GM06990 (cell line): ENCODE data around the gene ELOF1.
"Not testable (repeated sequence)": the region's sequence is repeated elsewhere in the genome, so short reads cannot be mapped to it uniquely, and the experiment has no call there.

Experiments
- DNase-seq: peaks from one replicate; pipeline ENCODE4 v3.0.0-alpha.2; 2011; ENCODE audit not compliant: insufficient read length; ENCODE audit errors: extremely low read depth
- H3K27me3 ChIP-seq: replicated peaks from 2 replicates; pipeline ENCODE4 v1.6.0; 2011; ENCODE audit warnings: low read length; ENCODE audit not compliant: control insufficient read depth, insufficient read depth
- H3K36me3 ChIP-seq: 2 replicates; pipeline ENCODE4 v1.5.1; 2011; ENCODE audit warnings: low read length; ENCODE audit not compliant: control insufficient read depth, insufficient read depth
- H3K4me3 ChIP-seq: replicated peaks from 2 replicates; pipeline ENCODE4 v1.5.1; 2011; ENCODE audit warnings: low read depth, mild to moderate bottlenecking, control low read depth, low read length
- CTCF ChIP-seq: IDR thresholded peaks from 2 replicates; pipeline ENCODE4 v1.5.1; 2011; ENCODE audit warnings: low read length, control low read depth, mild to moderate bottlenecking, inconsistent platforms; ENCODE audit not compliant: insufficient read depth, poor library complexity, severe bottlenecking

Gene ELOF1

GRCh38 chr19:11576227-11576626 lies 17.2 kb upstream of the ELOF1 start:
- no peak for DNase-seq
- TF ChIP-seq CTCF: no peak
- Histone ChIP-seq H3K36me3 (no peaks in the 10 kb centered on the region), H3K27me3 (no peaks in the 10 kb centered on the region), H3K4me3 (no peak overlapping the region)

GRCh38 chr19:11574689-11575088 lies 15.7 kb upstream of the ELOF1 start:
- TF ChIP-seq CTCF: no peak
- Histone ChIP-seq H3K36me3 (no peaks in the 10 kb centered on the region), H3K27me3 (no peaks in the 10 kb centered on the region), H3K4me3 (no peak overlapping the region)
- DNase-seq: no peak

- not testable (repeated sequence) for H3K27me3 ChIP-seq, H3K36me3 ChIP-seq, H3K4me3 ChIP-seq, DNase-seq
Observed at GRCh38 chr19:11573763-11574162, 14.7 kb upstream of the ELOF1 start.

- H3K4me3 ChIP-seq, DNase-seq, H3K27me3 ChIP-seq, H3K36me3 ChIP-seq: not testable (repeated sequence)
Observed at GRCh38 chr19:11573354-11573753, 14.3 kb upstream of the ELOF1 start.

- no peak for TF ChIP-seq CTCF
- no peak for DNase-seq
- Histone ChIP-seq H3K36me3 (no peaks in the 10 kb centered on the region), H3K27me3 (no peaks in the 10 kb centered on the region), H3K4me3 (no peak overlapping the region)
Observed at GRCh38 chr19:11570039-11570462, 11.0 kb upstream of the ELOF1 start.

GRCh38 chr19:11566164-11566563 lies 7.1 kb upstream of the ELOF1 start:
- Histone ChIP-seq H3K4me3 (no peak overlapping the region), H3K27me3 (no peaks in the 10 kb centered on the region), H3K36me3 (no peaks in the 10 kb centered on the region)
- DNase-seq: no peak
- TF ChIP-seq CTCF: no peak

- H3K4me3 ChIP-seq, DNase-seq, H3K27me3 ChIP-seq, H3K36me3 ChIP-seq: not testable (repeated sequence)
Observed at GRCh38 chr19:11565649-11565980, 6.6 kb upstream of the ELOF1 start.

- DNase-seq, H3K4me3 ChIP-seq, H3K27me3 ChIP-seq, H3K36me3 ChIP-seq: not testable (repeated sequence)
Observed at GRCh38 chr19:11564082-11564807, 5.2 kb upstream of the ELOF1 start.
